Colon (tissue), 2 donors: ENCODE results near the gene PLA2G5.

Source experiments
- FAIRE-seq: peaks from 2 replicates; lab custom pipeline; 2012; peaks lifted over from hg19 to GRCh38; lab: Jason Lieb, UNC
- donor health status: control.
- donor health status: control.

The PLA2G5 gene

GRCh38 chr1:20068722-20069121, 1.3 kb upstream of the PLA2G5 start:
- FAIRE-seq: no peak

GRCh38 chr1:20070357-20070756, 363 bp downstream of the PLA2G5 start:
- FAIRE-seq: no peak

GRCh38 chr1:20071416-20071815, 1.4 kb downstream of the PLA2G5 start:
- no peak for FAIRE-seq

GRCh38 chr1:20072771-20073170, 2.8 kb downstream of the PLA2G5 start:
- no peak for FAIRE-seq

GRCh38 chr1:20073256-20073655, 3.3 kb downstream of the PLA2G5 start:
- FAIRE-seq: no peak

- no peak for FAIRE-seq
These were observed 4.2 kb downstream of the PLA2G5 start for GRCh38 chr1:20074055-20074724.

- no peak for FAIRE-seq
These were observed 4.8 kb downstream of the PLA2G5 start for GRCh38 chr1:20074725-20075171.

- no peak for FAIRE-seq
These were observed 5.4 kb downstream of the PLA2G5 start for GRCh38 chr1:20075345-20075744.

- no peak for FAIRE-seq
These were observed 6.2 kb downstream of the PLA2G5 start for GRCh38 chr1:20076223-20076622.

- FAIRE-seq: no peak
These were observed 6.9 kb downstream of the PLA2G5 start for GRCh38 chr1:20076710-20077461.

GRCh38 chr1:20078171-20078651, 8.2 kb downstream of the PLA2G5 start:
- no peak for FAIRE-seq

- FAIRE-seq: no peak
These were observed 8.7 kb downstream of the PLA2G5 start for GRCh38 chr1:20078711-20079110.

- FAIRE-seq: no peak
These were observed 9.8 kb downstream of the PLA2G5 start for GRCh38 chr1:20079661-20080305.

- no peak for FAIRE-seq
These were observed 10.7 kb downstream of the PLA2G5 start for GRCh38 chr1:20080441-20081352.

- FAIRE-seq: no peak
These were observed 11.4 kb downstream of the PLA2G5 start for GRCh38 chr1:20081353-20081810.

GRCh38 chr1:20082772-20083171, 12.8 kb downstream of the PLA2G5 start:
- no peak for FAIRE-seq

- FAIRE-seq: no peak
These were observed 13.4 kb downstream of the PLA2G5 start for GRCh38 chr1:20083178-20083944.

- no peak for FAIRE-seq
These were observed 16.8 kb downstream of the PLA2G5 start for GRCh38 chr1:20086800-20087199.

GRCh38 chr1:20087668-20088067, 17.7 kb downstream of the PLA2G5 start:
- FAIRE-seq: no peak

GRCh38 chr1:20089328-20090077, 19.5 kb downstream of the PLA2G5 start:
- no peak for FAIRE-seq
